SK-N-SH treated with all-trans-retinoic acid at 6 μM for 48 hours (cell line): ENCODE data around the gene TTYH3.

ENCODE experiments used
- ATAC-seq: fragments of 200-7000 bp; cut with Tn5 transposase; 3 replicates; pipeline ENCODE4 v1.9.1; 2020; ENCODE audit warnings: mild to moderate bottlenecking, moderate library complexity
- ARNTL ChIP-seq: fragments of 450-650 bp; formaldehyde crosslinking; IDR thresholded peaks from 2 replicates; pipeline ENCODE4 v1.5.0; 2020; ENCODE audit warnings: low read depth, mild to moderate bottlenecking, moderate library complexity, borderline replicate concordance
- BACH2 ChIP-seq: fragments of 250-450 bp; sonication (Bioruptor Pico); IDR thresholded peaks from 2 replicates; pipeline ENCODE4 v1.9.0; 2021; ENCODE audit warnings: mild to moderate bottlenecking, borderline replicate concordance
- CREB5 ChIP-seq: fragments of 250-450 bp; sonication (Bioruptor Pico); IDR thresholded peaks from 2 replicates; pipeline ENCODE4 v1.5.1; 2020; ENCODE audit warnings: low read depth, mild to moderate bottlenecking, moderate library complexity
- CSRNP3 ChIP-seq: fragments of 250-450 bp; sonication (Bioruptor Pico); IDR thresholded peaks from 2 replicates; pipeline ENCODE4 v1.5.1; 2021; ENCODE audit warnings: mild to moderate bottlenecking, moderate library complexity
- ESRRG ChIP-seq: fragments of 250-450 bp; sonication (Bioruptor Pico); IDR thresholded peaks from 2 replicates; pipeline ENCODE4 v1.6.1; 2021; ENCODE audit warnings: mild to moderate bottlenecking
- GLIS3 ChIP-seq: fragments of 250-450 bp; sonication (Bioruptor Pico); IDR thresholded peaks from 2 replicates; pipeline ENCODE4 v1.5.0; 2020; ENCODE audit warnings: mild to moderate bottlenecking, moderate library complexity
- ISL1 ChIP-seq: fragments of 250-450 bp; sonication (Bioruptor Pico); IDR thresholded peaks from 2 replicates; pipeline ENCODE4 v2.1.2; 2022; ENCODE audit warnings: mild to moderate bottlenecking, moderate library complexity
- OSR1 ChIP-seq: fragments of 250-450 bp; sonication (Bioruptor Pico); IDR thresholded peaks from 2 replicates; pipeline ENCODE4 v1.8.0; 2022; ENCODE audit warnings: moderate library complexity, mild to moderate bottlenecking, inconsistent platforms
- PATZ1 ChIP-seq: fragments of 250-450 bp; sonication (Bioruptor Pico); IDR thresholded peaks from 2 replicates; pipeline ENCODE4 v1.8.0; 2020; ENCODE audit warnings: mild to moderate bottlenecking, moderate library complexity, borderline replicate concordance
- POU6F1 ChIP-seq: fragments of 250-450 bp; sonication (Bioruptor Pico); IDR thresholded peaks from 2 replicates; pipeline ENCODE4 v1.8.0; 2021; ENCODE audit warnings: low read depth, mild to moderate bottlenecking, moderate library complexity, borderline replicate concordance
- PPARA ChIP-seq: fragments of 250-450 bp; sonication (Bioruptor Pico); IDR thresholded peaks from 2 replicates; pipeline ENCODE4 v1.5.0; 2020; ENCODE audit warnings: mild to moderate bottlenecking, borderline replicate concordance
- RARB ChIP-seq: fragments of 250-450 bp; sonication (Bioruptor Pico); IDR thresholded peaks from 2 replicates; pipeline ENCODE4 v1.8.0; 2021; ENCODE audit warnings: mild to moderate bottlenecking, moderate library complexity
- TOX ChIP-seq: fragments of 250-450 bp; sonication (Bioruptor Pico); IDR thresholded peaks from 2 replicates; pipeline ENCODE4 v1.8.0; 2021; ENCODE audit warnings: mild to moderate bottlenecking, moderate library complexity, borderline replicate concordance
- ZC3H10 ChIP-seq: fragments of 250-450 bp; sonication (Bioruptor Pico); IDR thresholded peaks from 2 replicates; pipeline ENCODE4 v1.5.1; 2021; ENCODE audit warnings: mild to moderate bottlenecking, moderate library complexity
- ZFP3 ChIP-seq: fragments of 250-450 bp; sonication (Bioruptor Pico); IDR thresholded peaks from 2 replicates; pipeline ENCODE4 v1.5.0; 2020; ENCODE audit warnings: mild to moderate bottlenecking, moderate library complexity
- ZFP30 ChIP-seq: fragments of 450-650 bp; formaldehyde crosslinking; IDR thresholded peaks from 2 replicates; pipeline ENCODE4 v1.5.0; 2022; ENCODE audit warnings: mild to moderate bottlenecking, moderate library complexity
- ZNF70 ChIP-seq: fragments of 450-650 bp; formaldehyde crosslinking; IDR thresholded peaks from 2 replicates; pipeline ENCODE4 v1.5.0; 2020; ENCODE audit warnings: mild to moderate bottlenecking, moderate library complexity
- ZNF8 ChIP-seq: fragments of 450-650 bp; formaldehyde crosslinking; IDR thresholded peaks from 2 replicates; pipeline ENCODE4 v1.5.0; 2020; ENCODE audit warnings: mild to moderate bottlenecking, moderate library complexity

The TTYH3 gene

GRCh38 chr7:2613098-2613930 lies 18.5 kb upstream of the TTYH3 start (continued):
- TF ChIP-seq POU6F1: no peak
- no peak for TF ChIP-seq GLIS3 (CRISPR knock-in tag)
- no peak for TF ChIP-seq BACH2

GRCh38 chr7:2613931-2614600 lies 17.7 kb upstream of the TTYH3 start:
- no peak for TF ChIP-seq ZNF8
- no peak for TF ChIP-seq ZFP3 (CRISPR knock-in tag)
- TF ChIP-seq ZNF70: no peak
- no peak for TF ChIP-seq TOX (CRISPR knock-in tag)
- no peak for TF ChIP-seq ESRRG
- TF ChIP-seq RARB (CRISPR knock-in tag): no peak
- no peak for TF ChIP-seq CSRNP3 (CRISPR knock-in tag)
- ATAC-seq: peak; percentile 43

- TF ChIP-seq TOX (CRISPR knock-in tag) (no peak), ZFP30 (CRISPR knock-in tag) (no peak), CSRNP3 (CRISPR knock-in tag) (no peak), PPARA (CRISPR knock-in tag) (no peak)
- TF ChIP-seq, all 23 proteins: peak for 0
- ATAC-seq: no peak
Measured at GRCh38 chr7:2614631-2615330, 17.0 kb upstream of the TTYH3 start.

- TF ChIP-seq PATZ1 (CRISPR knock-in tag) (no peak), ARNTL (CRISPR knock-in tag) (no peak), ISL1 (no peak), ESRRG (no peak), CSRNP3 (CRISPR knock-in tag) (no peak), ZC3H10 (CRISPR knock-in tag) (no peak), RARB (CRISPR knock-in tag) (no peak), CREB5 (CRISPR knock-in tag) (no peak), OSR1 (no peak)
- ATAC-seq: no peak
Measured at GRCh38 chr7:2616387-2617324, 15.1 kb upstream of the TTYH3 start.
